ENCODE measurements around the gene KRTAP5-8. TPM values are rescaled to one million over a fixed set of nuclear protein-coding genes. Genes with fewer than 3 reads are reported as not detected.

KRTAP5-8 gene
- total and polyA plus RNA-seq, 2 experiments from 2014 or later: not detected

- H3K9me3 ChIP-seq (ENCODE audit: low read depth): no peaks in the 10 kb centered on the region
- no peaks in the 10 kb centered on the region for H3K27me3 ChIP-seq
- H3K36me3 ChIP-seq (replicated peaks; ENCODE audit: insufficient read depth, low read depth): no peaks in the 10 kb centered on the region
- no peaks in the 10 kb centered on the region for H3K79me2 ChIP-seq
- DNase-seq (ENCODE audit: low spot score): no peak
- no peaks in the 10 kb centered on the region for H3K4me1 ChIP-seq (ENCODE audit: insufficient read depth)
- TF ChIP-seq EZH2phosphoT487 (IDR thresholded peaks at IDR 0.05; ENCODE audit: low read depth, severe bottlenecking, unreplicated experiment): no peak
- no peak for TF ChIP-seq CTCF (IDR thresholded peaks at IDR 0.05; ENCODE audit: poor library complexity)
- WGBS (ENCODE audit: low lambda C conversion rate, missing lambda C conversion rate): 95% methylated on average over 20 of the region's 20 CpGs
- H4K20me1 ChIP-seq (ENCODE audit: insufficient read depth, poor library complexity, severe bottlenecking): no peaks in the 10 kb centered on the region
- H2AFZ ChIP-seq: no peak overlapping the region
- H3K4me2 ChIP-seq: no peak overlapping the region
- no peak overlapping the region for H3K27ac ChIP-seq
- no peaks in the 10 kb centered on the region for H3K9me2 ChIP-seq (replicated peaks; ENCODE audit: insufficient read depth)
- no peak overlapping the region for H3K4me3 ChIP-seq
These were observed 42.3 kb upstream of the KRTAP5-8 start for GRCh38 chr11:71495286-71496230.

GRCh38 chr11:71496421-71496820, 41.4 kb upstream of the KRTAP5-8 start:
- H3K79me2 ChIP-seq: no peaks in the 10 kb centered on the region
- H4K20me1 ChIP-seq (ENCODE audit: insufficient read depth, poor library complexity, severe bottlenecking): no peaks in the 10 kb centered on the region
- no peak for TF ChIP-seq EZH2 (IDR thresholded peaks at IDR 0.05; ENCODE audit: borderline replicate concordance)
- TF ChIP-seq EZH2phosphoT487 (IDR thresholded peaks at IDR 0.05; ENCODE audit: low read depth, severe bottlenecking, unreplicated experiment): no peak
- no peak for TF ChIP-seq CTCF (IDR thresholded peaks at IDR 0.05; ENCODE audit: poor library complexity)
- no peak overlapping the region for H3K4me3 ChIP-seq
- no peaks in the 10 kb centered on the region for H3K9me2 ChIP-seq (replicated peaks; ENCODE audit: insufficient read depth)
- no peak overlapping the region for H3K27ac ChIP-seq
- 97% methylated on average over 13 of the region's 13 CpGs for WGBS (ENCODE audit: low lambda C conversion rate, missing lambda C conversion rate)
- H3K4me1 ChIP-seq (ENCODE audit: insufficient read depth): no peaks in the 10 kb centered on the region
- no peaks in the 10 kb centered on the region for H3K9me3 ChIP-seq (ENCODE audit: low read depth)
- H3K36me3 ChIP-seq (replicated peaks; ENCODE audit: insufficient read depth, low read depth): no peaks in the 10 kb centered on the region
- H3K27me3 ChIP-seq: no peaks in the 10 kb centered on the region
- no peak overlapping the region for H2AFZ ChIP-seq
- no peak overlapping the region for H3K4me2 ChIP-seq
- no peak for DNase-seq (ENCODE audit: low spot score)

- no peaks in the 10 kb centered on the region for H3K9me2 ChIP-seq (replicated peaks; ENCODE audit: insufficient read depth)
- no peak overlapping the region for H3K4me3 ChIP-seq
- no peaks in the 10 kb centered on the region for H3K27me3 ChIP-seq
- H2AFZ ChIP-seq: no peak overlapping the region
- H3K4me1 ChIP-seq (ENCODE audit: insufficient read depth): no peaks in the 10 kb centered on the region
- no peak for DNase-seq (ENCODE audit: low spot score)
- no peaks in the 10 kb centered on the region for H4K20me1 ChIP-seq (ENCODE audit: insufficient read depth, poor library complexity, severe bottlenecking)
- H3K9me3 ChIP-seq (ENCODE audit: low read depth): no peaks in the 10 kb centered on the region
- WGBS (ENCODE audit: low lambda C conversion rate, missing lambda C conversion rate): 97% methylated on average over 19 of the region's 19 CpGs
- no peaks in the 10 kb centered on the region for H3K36me3 ChIP-seq (replicated peaks; ENCODE audit: insufficient read depth, low read depth)
- no peaks in the 10 kb centered on the region for H3K79me2 ChIP-seq
- no peak overlapping the region for H3K4me2 ChIP-seq
- no peak overlapping the region for H3K27ac ChIP-seq
- no peak for TF ChIP-seq EZH2phosphoT487 (IDR thresholded peaks at IDR 0.05; ENCODE audit: low read depth, severe bottlenecking, unreplicated experiment)
- TF ChIP-seq CTCF (IDR thresholded peaks at IDR 0.05; ENCODE audit: poor library complexity): no peak
- no peak for TF ChIP-seq EZH2 (IDR thresholded peaks at IDR 0.05; ENCODE audit: borderline replicate concordance)
These were observed 39.7 kb upstream of the KRTAP5-8 start for GRCh38 chr11:71498091-71498490.
